GM19467 (cell line): ENCODE data around the gene THEM4.
A peak's percentile ranks its signal among the peaks of the same experiment; 100 is the strongest.

Experiments
- ATAC-seq: cut with Tn5 transposase; IDR thresholded peaks from one replicate; pipeline ENCODE4 v1.9.1; 2021; ENCODE audit warnings: mild to moderate bottlenecking, moderate library complexity; ENCODE audit not compliant: unreplicated experiment

The THEM4 gene

GRCh38 chr1:151909167-151910149, at the start of gene THEM4:
Gene THEM4, minus strand, starts transcription at chr1:151909511. Its CDS starts 53 bp downstream, at chr1:151909458.
- peak; percentile 95 for ATAC-seq

GRCh38 chr1:151958959-151959358, 49.6 kb upstream of the THEM4 start:
- no peak for ATAC-seq

GRCh38 chr1:151956957-151957497, 47.7 kb upstream of the THEM4 start:
- ATAC-seq, result no peak

GRCh38 chr1:151953409-151954094, 44.2 kb upstream of the THEM4 start:
- ATAC-seq, result no peak

- no peak for ATAC-seq
These were observed 43.5 kb upstream of the THEM4 start for GRCh38 chr1:151952811-151953210.

- no peak for ATAC-seq
These were observed 40.3 kb upstream of the THEM4 start for GRCh38 chr1:151949371-151950193.

- ATAC-seq, result no peak
These were observed 39.2 kb upstream of the THEM4 start for GRCh38 chr1:151948506-151948905.

- ATAC-seq, result no peak
These were observed 37.8 kb upstream of the THEM4 start for GRCh38 chr1:151947140-151947539.

GRCh38 chr1:151945725-151946722, 36.7 kb upstream of the THEM4 start:
- no peak for ATAC-seq

GRCh38 chr1:151944857-151945575, 35.7 kb upstream of the THEM4 start:
- ATAC-seq, result no peak

- no peak for ATAC-seq
These were observed 35.0 kb upstream of the THEM4 start for GRCh38 chr1:151944126-151944856.

GRCh38 chr1:151943591-151943990, 34.3 kb upstream of the THEM4 start:
- ATAC-seq, result no peak

GRCh38 chr1:151942882-151943281, 33.6 kb upstream of the THEM4 start:
- no peak for ATAC-seq

GRCh38 chr1:151940541-151940940, 31.2 kb upstream of the THEM4 start:
- ATAC-seq, result no peak

- ATAC-seq, result no peak
These were observed 30.5 kb upstream of the THEM4 start for GRCh38 chr1:151939779-151940178.

- ATAC-seq, result no peak
These were observed 29.8 kb upstream of the THEM4 start for GRCh38 chr1:151939141-151939540.

- no peak for ATAC-seq
These were observed 27.3 kb upstream of the THEM4 start for GRCh38 chr1:151936653-151937052.

GRCh38 chr1:151935894-151936602, 26.7 kb upstream of the THEM4 start:
- no peak for ATAC-seq
